Measurements from ENCODE around the gene ADCY5. TPM values are rescaled to one million over a fixed set of nuclear protein-coding genes. Genes with fewer than 3 reads are reported as not detected.

The ADCY5 gene
- total and polyA plus RNA-seq, 2 experiments from 2014 or later, result 3.1 to 4.7 TPM

GRCh38 chr3:123272547-123272946, 176.3 kb downstream of the ADCY5 start:
- Histone ChIP-seq H4K20me1 (ENCODE audit: insufficient read depth, poor library complexity, severe bottlenecking) (no peaks in the 10 kb centered on the region), H3K36me3 (replicated peaks; ENCODE audit: insufficient read depth, low read depth) (no peaks in the 10 kb centered on the region), H3K4me2 (no peak overlapping the region), H3K9me3 (ENCODE audit: low read depth) (no peaks in the 10 kb centered on the region), H2AFZ (no peak overlapping the region), H3K9me2 (replicated peaks; ENCODE audit: insufficient read depth) (no peaks in the 10 kb centered on the region), H3K4me3 (no peak overlapping the region), H3K79me2 (no peaks in the 10 kb centered on the region), H3K27me3 (no peaks in the 10 kb centered on the region), H3K27ac (no peak overlapping the region), H3K4me1 (ENCODE audit: insufficient read depth) (no peaks in the 10 kb centered on the region)
- 94% methylated on average over 2 of the region's 2 CpGs for WGBS (ENCODE audit: low lambda C conversion rate, missing lambda C conversion rate)
- DNase-seq (ENCODE audit: low spot score), result no peak
- TF ChIP-seq CTCF (IDR thresholded peaks at IDR 0.05; ENCODE audit: poor library complexity) (no peak), EZH2 (IDR thresholded peaks at IDR 0.05; ENCODE audit: borderline replicate concordance) (no peak), EZH2phosphoT487 (IDR thresholded peaks at IDR 0.05; ENCODE audit: low read depth, severe bottlenecking, unreplicated experiment) (no peak)

DNA sequence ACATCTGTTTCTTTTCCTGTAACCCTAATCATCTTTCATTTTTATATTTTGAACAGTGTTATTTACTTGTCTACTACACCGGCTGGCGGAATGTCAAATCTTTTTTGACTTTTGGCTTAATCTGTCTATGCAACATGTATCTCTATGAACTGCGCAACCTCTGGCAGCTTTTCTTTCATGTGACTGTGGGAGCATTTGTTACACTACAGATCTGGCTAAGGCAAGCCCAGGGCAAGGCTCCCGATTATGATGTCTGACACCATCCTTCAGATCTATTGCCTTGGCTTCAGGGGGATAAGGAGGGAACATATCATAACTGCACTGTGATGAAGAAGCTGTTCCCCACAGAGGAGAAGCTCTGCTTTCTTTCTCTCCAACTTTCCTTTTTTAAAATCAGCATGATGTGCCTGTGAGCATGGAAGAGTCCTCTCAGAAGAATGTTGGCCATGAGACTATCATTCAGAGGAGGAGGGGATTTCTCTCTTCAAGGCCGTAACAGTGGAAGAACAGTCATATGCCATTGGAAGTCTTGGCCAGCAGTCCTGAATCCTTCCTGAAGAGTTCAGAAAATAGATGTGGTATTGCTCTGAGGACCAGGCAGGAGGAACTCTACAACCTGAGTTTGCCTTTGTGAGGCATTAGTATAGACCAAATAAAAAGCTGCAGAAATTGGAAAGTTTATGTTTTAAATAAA, 177.3 kb downstream of the ADCY5 start:
- no peaks in the 10 kb centered on the region for H3K9me3 ChIP-seq (ENCODE audit: low read depth)
- H3K79me2 ChIP-seq, result no peaks in the 10 kb centered on the region
- H3K4me2 ChIP-seq, result no peak overlapping the region
- no peak for DNase-seq (ENCODE audit: low spot score)
- H3K4me1 ChIP-seq (ENCODE audit: insufficient read depth), result no peaks in the 10 kb centered on the region
- TF ChIP-seq EZH2phosphoT487 (IDR thresholded peaks at IDR 0.05; ENCODE audit: low read depth, severe bottlenecking, unreplicated experiment) (no peak), CTCF (IDR thresholded peaks at IDR 0.05; ENCODE audit: poor library complexity) (no peak), EZH2 (IDR thresholded peaks at IDR 0.05; ENCODE audit: borderline replicate concordance) (no peak)
- H3K27me3 ChIP-seq, result no peaks in the 10 kb centered on the region
- H4K20me1 ChIP-seq (ENCODE audit: insufficient read depth, poor library complexity, severe bottlenecking), result no peaks in the 10 kb centered on the region
- peaks cover under 1% of the 10 kb centered on the region for H3K36me3 ChIP-seq (replicated peaks; ENCODE audit: insufficient read depth, low read depth)
- H3K9me2 ChIP-seq (replicated peaks; ENCODE audit: insufficient read depth), result no peaks in the 10 kb centered on the region
- H3K27ac ChIP-seq, result no peak overlapping the region
- H2AFZ ChIP-seq, result no peak overlapping the region
- no peak overlapping the region for H3K4me3 ChIP-seq
- 79% methylated on average over 5 of the region's 5 CpGs for WGBS (ENCODE audit: low lambda C conversion rate, missing lambda C conversion rate)

GRCh38 chr3:123270818-123271217, 178.1 kb downstream of the ADCY5 start:
- WGBS (ENCODE audit: low lambda C conversion rate, missing lambda C conversion rate), result 79% methylated on average over 2 of the region's 2 CpGs
- Histone ChIP-seq H3K79me2 (no peaks in the 10 kb centered on the region), H3K36me3 (replicated peaks; ENCODE audit: insufficient read depth, low read depth) (peaks cover 3% of the 10 kb centered on the region), H3K4me2 (no peak overlapping the region), H3K27ac (no peak overlapping the region), H3K4me1 (ENCODE audit: insufficient read depth) (no peaks in the 10 kb centered on the region), H3K4me3 (no peak overlapping the region), H3K27me3 (no peaks in the 10 kb centered on the region), H3K9me2 (replicated peaks; ENCODE audit: insufficient read depth) (no peaks in the 10 kb centered on the region), H4K20me1 (ENCODE audit: insufficient read depth, poor library complexity, severe bottlenecking) (no peaks in the 10 kb centered on the region), H3K9me3 (ENCODE audit: low read depth) (no peaks in the 10 kb centered on the region), H2AFZ (no peak overlapping the region)
- TF ChIP-seq EZH2 (IDR thresholded peaks at IDR 0.05; ENCODE audit: borderline replicate concordance) (no peak), EZH2phosphoT487 (IDR thresholded peaks at IDR 0.05; ENCODE audit: low read depth, severe bottlenecking, unreplicated experiment) (no peak)
- no peak for DNase-seq (ENCODE audit: low spot score)

- H3K4me3 ChIP-seq, result no peak overlapping the region
- H3K9me2 ChIP-seq (replicated peaks; ENCODE audit: insufficient read depth), result no peaks in the 10 kb centered on the region
- no peaks in the 10 kb centered on the region for H4K20me1 ChIP-seq (ENCODE audit: insufficient read depth, poor library complexity, severe bottlenecking)
- no peaks in the 10 kb centered on the region for H3K4me1 ChIP-seq (ENCODE audit: insufficient read depth)
- H3K4me2 ChIP-seq, result no peak overlapping the region
- 60% methylated on average over 2 of the region's 2 CpGs for WGBS (ENCODE audit: low lambda C conversion rate, missing lambda C conversion rate)
- no peak overlapping the region for H3K27ac ChIP-seq
- DNase-seq (ENCODE audit: low spot score), result no peak
- peaks cover 3% of the 10 kb centered on the region for H3K36me3 ChIP-seq (replicated peaks; ENCODE audit: insufficient read depth, low read depth)
- H3K79me2 ChIP-seq, result no peaks in the 10 kb centered on the region
- TF ChIP-seq EZH2 (IDR thresholded peaks at IDR 0.05; ENCODE audit: borderline replicate concordance), result no peak
- no peak for TF ChIP-seq EZH2phosphoT487 (IDR thresholded peaks at IDR 0.05; ENCODE audit: low read depth, severe bottlenecking, unreplicated experiment)
- TF ChIP-seq CTCF (IDR thresholded peaks at IDR 0.05; ENCODE audit: poor library complexity), result no peak
- H2AFZ ChIP-seq, result no peak overlapping the region
- H3K27me3 ChIP-seq, result no peaks in the 10 kb centered on the region
- no peaks in the 10 kb centered on the region for H3K9me3 ChIP-seq (ENCODE audit: low read depth)
Measured at GRCh38 chr3:123267821-123268220, 181.1 kb downstream of the ADCY5 start.
